GM12878 (cell line): ENCODE measurements around the gene CBX7. TPM values are rescaled to one million over a fixed set of nuclear protein-coding genes. Genes with fewer than 3 reads are reported as not detected.
A peak's percentile ranks its signal among the peaks of the same experiment; 100 is the strongest.

Source experiments
- ESRRA ChIP-seq: IDR thresholded peaks from 2 replicates; pipeline ENCODE4 v1.6.1; 2012; ENCODE audit warnings: mild to moderate bottlenecking, low read length, improper control_type of control experiment
- FOS ChIP-seq: IDR thresholded peaks from 3 replicates; pipeline ENCODE4 v1.6.1; 2011; ENCODE audit warnings: borderline replicate concordance; ENCODE audit not compliant: insufficient read length; ENCODE audit errors: extremely low read depth
- HDAC6 ChIP-seq: fragments of 200-600 bp; sonication (generic); IDR thresholded peaks from one replicate; pipeline ENCODE4 v1.8.0; 2017; ENCODE audit warnings: antibody characterized with exemption; ENCODE audit not compliant: unreplicated experiment
- POLR2A ChIP-seq: IDR thresholded peaks from 2 replicates; pipeline ENCODE4 v1.6.1; 2011; ENCODE audit warnings: low read depth, mild to moderate bottlenecking, low read length
- RAD21 ChIP-seq: IDR thresholded peaks from 2 replicates; pipeline ENCODE4 v1.6.1; 2011; ENCODE audit warnings: mild to moderate bottlenecking, low read depth, low read length, moderate library complexity; ENCODE audit not compliant: insufficient read depth
- SKIL ChIP-seq: fragments of 450-650 bp; IDR thresholded peaks from 2 replicates; pipeline ENCODE4 v1.6.1; 2017; ENCODE audit warnings: mild to moderate bottlenecking, low read depth, inconsistent platforms; ENCODE audit not compliant: poor library complexity, severe bottlenecking
- ZBTB40 ChIP-seq: fragments of 450-650 bp; IDR thresholded peaks from 2 replicates; pipeline ENCODE4 v1.6.1; 2016; ENCODE audit warnings: mild to moderate bottlenecking, moderate library complexity, borderline replicate concordance
- ZNF24 ChIP-seq: fragments of 450-650 bp; IDR thresholded peaks from 2 replicates; pipeline ENCODE4 v1.6.1; 2017; ENCODE audit warnings: antibody characterized with exemption, mild to moderate bottlenecking
- polyA plus RNA-seq, 11 experiments: library from polyadenylated mRNA; depleted of rRNA in 4 of 11; unstranded in 6 of 11; stranded (reverse) in 5 of 11; fragments of >200 nt; fragmentation: Nextera tagmentation in 4 of 11; fragmentation: Illumina TruSeq in 1 of 11; extraction: Ambion mirVana in 4 of 11; extraction: Trizol in 1 of 11; gene quantifications; 1 replicate in 1 of 11; 2 replicates in 10 of 11; pipeline versions ENCODE4 v1.2.1 to v1.2.3, GENCODE V29; 2011 to 2016; ENCODE audit warnings: inconsistent platforms in 2 of 11, missing spikeins in 2 of 11, low read depth in 1 of 11
- total RNA-seq, 4 experiments: library from RNA; depleted of rRNA in 3 of 4; stranded (reverse); fragments of >200 nt in 3 of 4; fragmentation: Illumina TruSeq in 1 of 4; extraction: Trizol in 1 of 4; gene quantifications; 2 replicates each; pipeline versions ENCODE4 v1.2.1 to v1.2.3, GENCODE V29; 2013 to 2021

Gene CBX7
- total and polyA plus RNA-seq, 10 of the 15 experiments (the other 5 are each of a cell fraction or from before 2014, with no cell fraction given) = 0.18 to 17.2 (median 5.6) TPM

GRCh38 chr22:39144101-39144767, 8.2 kb downstream of the CBX7 start (continued):
- no peak for TF ChIP-seq ZBTB40
- no peak for TF ChIP-seq FOS
- TF ChIP-seq SKIL = peak; percentile 20
- TF ChIP-seq POLR2A = no peak; the same call in 1 of the 2 replicates
- TF ChIP-seq RAD21 = no peak
- no peak for TF ChIP-seq HDAC6
- no peak for TF ChIP-seq ZNF24
- TF ChIP-seq ESRRA = no peak
